CD4-positive, alpha-beta memory T cell (primary cell): ENCODE measurements around the gene EXOC7. TPM values are rescaled to one million over a fixed set of nuclear protein-coding genes. Genes with fewer than 3 reads are reported as not detected.
"Not testable (repeated sequence)": the region's sequence is repeated elsewhere in the genome, so short reads cannot be mapped to it uniquely, and the experiment has no call there.

ENCODE experiments used
- CTCF ChIA-PET: fragments of 350-600 bp; sonication (Branson Sonifier 250); formaldehyde crosslinking; loops from one replicate; lab custom pipeline; 2021; ENCODE audit warnings: inconsistent platforms; ENCODE audit not compliant: partially characterized antibody; lab: Charles Lee
- POLR2A ChIA-PET: fragments of 350-600 bp; sonication (Branson Sonifier 250); formaldehyde crosslinking; loops from one replicate; lab custom pipeline; 2021; ENCODE audit not compliant: partially characterized antibody; lab: Charles Lee
- DNase-seq, 5 donors: peaks; one replicate each; pipeline versions ENCODE4 v3.0.0 to v3.0.0-alpha.2; 2020 to 2022; ENCODE audit warnings: mixed read lengths in 1 of 5
- H3K27ac ChIP-seq: one replicate; pipeline ENCODE4 v1.7.0; 2013; ENCODE audit warnings: low read depth, low read length
- H3K27me3 ChIP-seq: 2 replicates; pipeline ENCODE4 v1.7.0; 2013; ENCODE audit warnings: mild to moderate bottlenecking, low read length, moderate library complexity; ENCODE audit not compliant: insufficient read depth
- H3K36me3 ChIP-seq: 2 replicates; pipeline ENCODE4 v1.7.0; 2013; ENCODE audit warnings: mild to moderate bottlenecking, low read length, moderate library complexity; ENCODE audit not compliant: insufficient read depth
- H3K4me1 ChIP-seq: 2 replicates; pipeline ENCODE4 v1.7.0; 2013; ENCODE audit warnings: mild to moderate bottlenecking, low read length, moderate library complexity; ENCODE audit not compliant: insufficient read depth
- H3K4me3 ChIP-seq, 2 donors: one replicate each; pipeline ENCODE4 v1.7.0; 2013; ENCODE audit warnings: low read length in 2 of 2, mild to moderate bottlenecking in 1 of 2
- H3K9me3 ChIP-seq, 2 donors: one replicate each; pipeline ENCODE4 v1.7.0; 2013; ENCODE audit warnings: low read length in 2 of 2, control low read depth in 1 of 2; ENCODE audit not compliant: control insufficient read depth in 1 of 2
- H3K27ac Mint-ChIP-seq, 7 donors: one replicate each; pipeline ENCODE4 v1.8.0; 2020 to 2021; ENCODE audit warnings: mixed read lengths in 7 of 7, mild to moderate bottlenecking in 6 of 7, inconsistent platforms in 3 of 7, moderate library complexity in 3 of 7
- H3K27me3 Mint-ChIP-seq, 2 donors: one replicate each; pipeline ENCODE4 v1.8.0; 2020 to 2021; ENCODE audit warnings: mixed read lengths in 2 of 2
- H3K36me3 Mint-ChIP-seq, 2 donors: one replicate each; pipeline ENCODE4 v1.8.0; 2020 to 2021; ENCODE audit warnings: mixed read lengths in 2 of 2, inconsistent platforms in 1 of 2, mild to moderate bottlenecking in 1 of 2
- H3K4me1 Mint-ChIP-seq, 4 donors: one replicate each; pipeline ENCODE4 v1.8.0; 2020 to 2021; ENCODE audit warnings: mixed read lengths in 4 of 4, mild to moderate bottlenecking in 1 of 4
- H3K4me3 Mint-ChIP-seq, 8 donors: one replicate each; pipeline ENCODE4 v1.8.0; 2020 to 2021; ENCODE audit warnings: mixed read lengths in 8 of 8, mild to moderate bottlenecking in 7 of 8, moderate library complexity in 6 of 8, inconsistent platforms in 3 of 8
- H3K9me3 Mint-ChIP-seq, 8 donors: one replicate each; pipeline ENCODE4 v1.8.0; 2020 to 2021; ENCODE audit warnings: mixed read lengths in 8 of 8, mild to moderate bottlenecking in 5 of 8, inconsistent platforms in 3 of 8, moderate library complexity in 1 of 8
- intact Hi-C: fragments of 100-400 bp; cut with micrococcal nuclease; formaldehyde crosslinking; loops from one replicate; pipeline ENCODE4 v1.15.1; 2023
- polyA plus RNA-seq, 2 donors: library from polyadenylated mRNA; unstranded; fragments of 300-500 nt; fragmentation: Illumina TruSeq; gene quantifications; one replicate each; pipeline ENCODE4 v1.2.3, GENCODE V29; 2021
- total RNA-seq, 2 experiments: library from RNA; stranded (reverse); gene quantifications; one replicate each; pipeline ENCODE4 v1.2.3, GENCODE V29; 2021

The EXOC7 gene
- total and polyA plus RNA-seq, 4 experiments from 2014 or later: 36.2 to 184 (median 125) TPM

GRCh38 chr17:76080768-76081287, 22.8 kb downstream of the EXOC7 start:
- peaks cover 5 to 7% of the 10 kb centered on the region in 2 donors for H3K27me3 Mint-ChIP-seq
- peaks cover 17% of the 10 kb centered on the region for H3K27me3 ChIP-seq
- H3K27ac Mint-ChIP-seq: peak overlapping the region in 2 of 7 donors; percentile 56 to 63
- ChIA-PET CTCF (interaction anchor here (1.1 to 1.5 kb wide), 5 partner anchors 11 to 317 kb away, joined by 3 to 4 read pairs (median 3); no protein-coding TSS in a partner anchor), POLR2A (interaction anchor here (0.7 to 2.8 kb wide), 7 partner anchors 12 to 304 kb away, joined by 3 to 14 read pairs (median 3); partner anchors contain the start of gene EXOC7)
- no peak for DNase-seq
- intact Hi-C loops: no loop called here
- H3K36me3 Mint-ChIP-seq: peaks cover 6 to 20% of the 10 kb centered on the region in 2 donors
- no peak overlapping the region for H3K4me3 ChIP-seq
- H3K4me1 Mint-ChIP-seq: peaks cover 16 to 43% (median 31%) of the 10 kb centered on the region in 4 donors
- H3K36me3 ChIP-seq: peaks cover 26% of the 10 kb centered on the region
- no peaks in the 10 kb centered on the region for H3K9me3 ChIP-seq
- H3K4me1 ChIP-seq: peaks cover 27% of the 10 kb centered on the region
- H3K9me3 Mint-ChIP-seq: peaks cover 0 to 3% (median 0%) of the 10 kb centered on the region in 8 donors
- H3K27ac ChIP-seq: no peak overlapping the region
- H3K4me3 Mint-ChIP-seq: no peak overlapping the region

GRCh38 chr17:76079956-76080767, 23.4 kb downstream of the EXOC7 start:
- intact Hi-C loops: no loop called here
- Mint-ChIP-seq H3K27me3 (peaks cover 11 to 12% of the 10 kb centered on the region in 2 donors), H3K9me3 (peaks cover 0 to 3% (median 0%) of the 10 kb centered on the region in 8 donors), H3K27ac (peak overlapping the region in 3 of 7 donors; percentile 22 to 56 (median 29)), H3K4me1 (peaks cover 20 to 49% (median 35%) of the 10 kb centered on the region in 4 donors), H3K36me3 (peaks cover 6 to 13% of the 10 kb centered on the region in 2 donors), H3K4me3 (peak overlapping the region in 1 of 8 donors; percentile 16)
- Histone ChIP-seq H3K4me3 (no peak overlapping the region), H3K27me3 (peaks cover 24% of the 10 kb centered on the region), H3K36me3 (peaks cover 19% of the 10 kb centered on the region), H3K4me1 (peaks cover 33% of the 10 kb centered on the region), H3K27ac (no peak overlapping the region), H3K9me3 (no peaks in the 10 kb centered on the region)
- ChIA-PET POLR2A (interaction anchor here (0.5 to 2.8 kb wide), 10 partner anchors 9 to 398 kb away, joined by 3 to 14 read pairs (median 3); partner anchors contain the start of gene EXOC7), CTCF (interaction anchor here (1.1 to 1.5 kb wide), 4 partner anchors 11 to 318 kb away, joined by 3 to 4 read pairs (median 4); no protein-coding TSS in a partner anchor)
- no peak for DNase-seq

GRCh38 chr17:76079535-76079955, 24.0 kb downstream of the EXOC7 start:
- CTCF ChIA-PET: interaction anchor here (0.8 to 1.5 kb wide), 5 partner anchors 12 to 319 kb away, joined by 3 to 4 read pairs (median 3); no protein-coding TSS in a partner anchor
- H3K4me1 ChIP-seq: peaks cover 39% of the 10 kb centered on the region
- intact Hi-C loops: no loop called here
- H3K27me3 ChIP-seq: peaks cover 28% of the 10 kb centered on the region
- H3K27ac ChIP-seq: no peak overlapping the region
- DNase-seq: no peak
- peaks cover 24 to 55% (median 40%) of the 10 kb centered on the region in 4 donors for H3K4me1 Mint-ChIP-seq
- POLR2A ChIA-PET: interaction anchor here (0.5 to 2.8 kb wide), 7 partner anchors 10 to 397 kb away, joined by 3 to 14 read pairs (median 4); partner anchors contain the start of gene EXOC7
- no peaks in the 10 kb centered on the region for H3K9me3 ChIP-seq
- peak overlapping the region in 3 of 7 donors; percentile 18 to 59 (median 35) for H3K27ac Mint-ChIP-seq
- peaks cover 0 to 3% (median 0%) of the 10 kb centered on the region in 8 donors for H3K9me3 Mint-ChIP-seq
- peaks cover 14 to 16% of the 10 kb centered on the region in 2 donors for H3K27me3 Mint-ChIP-seq
- peaks cover 3 to 7% of the 10 kb centered on the region in 2 donors for H3K36me3 Mint-ChIP-seq
- H3K36me3 ChIP-seq: peaks cover 13% of the 10 kb centered on the region
- no peak overlapping the region for H3K4me3 ChIP-seq
- peak overlapping the region in 1 of 8 donors; percentile 39 for H3K4me3 Mint-ChIP-seq

- H3K27ac ChIP-seq: no peak within 1 kb of the TSS
- peaks cover 0 to 3% (median 0%) of the 10 kb centered on the region in 8 donors for H3K9me3 Mint-ChIP-seq
- H3K4me3 ChIP-seq: no peak within 1 kb of the TSS
- ChIA-PET CTCF (interaction anchor here (0.8 to 1.5 kb wide), 2 partner anchors 12 to 65 kb away, joined by 3 to 4 read pairs; no protein-coding TSS in a partner anchor), POLR2A (interaction anchor here (1.4 to 2.8 kb wide), 4 partner anchors 10 to 25 kb away, joined by 4 to 14 read pairs (median 9); partner anchors contain the start of gene EXOC7)
- intact Hi-C loops: no loop called here
- H3K27ac Mint-ChIP-seq: peak within 1 kb of the TSS in 6 of 7 donors; percentile 6 to 72 (median 42)
- H3K9me3 ChIP-seq: no peaks in the 10 kb centered on the region
- peaks cover 24 to 55% (median 40%) of the 10 kb centered on the region in 4 donors for H3K4me1 Mint-ChIP-seq
- DNase-seq: no peak
- H3K36me3 ChIP-seq: peaks cover 7% of the 10 kb centered on the region
- H3K36me3 Mint-ChIP-seq: peaks cover 0 to 2% of the 10 kb centered on the region in 2 donors
- H3K4me1 ChIP-seq: peaks cover 44% of the 10 kb centered on the region
- peaks cover 28% of the 10 kb centered on the region for H3K27me3 ChIP-seq
- peaks cover 14 to 16% of the 10 kb centered on the region in 2 donors for H3K27me3 Mint-ChIP-seq
- peak within 1 kb of the TSS in 3 of 8 donors; percentile 26 to 47 (median 39) for H3K4me3 Mint-ChIP-seq
These were observed 24.6 kb downstream of the EXOC7 start, which contains the start of gene ZACN for GRCh38 chr17:76078860-76079534. ZACN (plus strand) TSS chr17:76079182; CDS start chr17:76079265, 83 bp downstream.

GRCh38 chr17:76078370-76078769, 25.2 kb downstream of the EXOC7 start:
- CTCF ChIA-PET: interaction anchor here (0.9 kb wide), 1 partner anchor 74 kb away, joined by 5 read pairs; no protein-coding TSS in a partner anchor
- DNase-seq, H3K4me3 ChIP-seq, H3K9me3 Mint-ChIP-seq, H3K36me3 ChIP-seq, H3K36me3 Mint-ChIP-seq, intact Hi-C loops, H3K27ac ChIP-seq, H3K9me3 ChIP-seq: not testable (repeated sequence)
- Mint-ChIP-seq H3K4me1 (peaks cover 25 to 57% (median 43%) of the 10 kb centered on the region in 4 donors), H3K4me3 (peak overlapping the region in 1 of 8 donors; percentile 47), H3K27me3 (peaks cover 17 to 18% of the 10 kb centered on the region in 2 donors), H3K27ac (peak overlapping the region in 3 of 7 donors; percentile 32 to 72 (median 48))
- POLR2A ChIA-PET: interaction anchor here (1.4 kb wide), 1 partner anchor 15 kb away, joined by 5 read pairs; no protein-coding TSS in a partner anchor
- peaks cover 45% of the 10 kb centered on the region for H3K4me1 ChIP-seq
- H3K27me3 ChIP-seq: peaks cover 28% of the 10 kb centered on the region

- Mint-ChIP-seq H3K4me3 (peak overlapping the region in 3 of 8 donors; percentile 46 to 61 (median 52)), H3K27ac (peak overlapping the region in 5 of 7 donors; percentile 66 to 92 (median 73)), H3K36me3 (no peaks in the 10 kb centered on the region)
These were observed 25.9 kb downstream of the EXOC7 start for GRCh38 chr17:76077584-76078110.

More at GRCh38 chr17:76077584-76078110, 25.9 kb downstream of the EXOC7 start:
- Histone ChIP-seq H3K27me3 (peaks cover 28% of the 10 kb centered on the region), H3K4me1 (peaks cover 50% of the 10 kb centered on the region), H3K9me3 (no peaks in the 10 kb centered on the region), H3K36me3 (no peaks in the 10 kb centered on the region), H3K27ac (no peak overlapping the region), H3K4me3 (no peak overlapping the region)
- ChIA-PET CTCF (interaction anchor here (0.9 kb wide), 1 partner anchor 73 kb away, joined by 5 read pairs; no protein-coding TSS in a partner anchor), POLR2A (interaction anchor here (0.7 kb wide), 1 partner anchor 181 kb away, joined by 3 read pairs; the partner anchor contains the start of gene TRIM65)
- Mint-ChIP-seq H3K9me3 (peaks cover 0 to 3% (median 0%) of the 10 kb centered on the region in 8 donors), H3K27me3 (peaks cover 17 to 21% of the 10 kb centered on the region in 2 donors), H3K4me1 (peaks cover 28 to 62% (median 43%) of the 10 kb centered on the region in 4 donors)
- DNase-seq: no peak
- intact Hi-C loops: no loop called here
